CD14-positive monocyte (primary cell): Measurements from ENCODE around the gene TUBGCP5. TPM values are rescaled to one million over a fixed set of nuclear protein-coding genes. Genes with fewer than 3 reads are reported as not detected.

ENCODE experiments used
- DNase-seq, 3 donors: peaks; one replicate each; pipeline ENCODE4 v3.0.0-alpha.2; 2011 to 2022
- H2AFZ ChIP-seq: 2 replicates; pipeline ENCODE4 v1.6.0; 2012; ENCODE audit warnings: mild to moderate bottlenecking, low read depth, low read length, inconsistent platforms; ENCODE audit not compliant: insufficient read depth, poor library complexity, severe bottlenecking
- H3K27ac ChIP-seq, 2 donors: 1 replicate in 1 of 2; 2 replicates in 1 of 2; pipeline ENCODE4 v1.5.1; 2012 to 2013; ENCODE audit warnings: low read length in 2 of 2, control low read depth in 1 of 2, inconsistent platforms in 1 of 2, low read depth in 1 of 2, mild to moderate bottlenecking in 1 of 2
- H3K27me3 ChIP-seq, 2 donors: one replicate each; pipeline versions ENCODE4 v1.6.0 to v1.6.1; 2011 to 2013; ENCODE audit warnings: low read length in 2 of 2; ENCODE audit not compliant: control insufficient read depth in 2 of 2, insufficient read depth in 2 of 2
- H3K36me3 ChIP-seq, 2 donors: replicated peaks in 1 of 2; 1 replicate in 1 of 2; 2 replicates in 1 of 2; pipeline versions ENCODE4 v1.5.1 to v1.6.1; 2012 to 2013; ENCODE audit warnings: low read length in 2 of 2, control low read depth in 1 of 2, inconsistent platforms in 1 of 2, mild to moderate bottlenecking in 1 of 2; ENCODE audit not compliant: insufficient read depth in 2 of 2, control insufficient read depth in 1 of 2
- H3K4me1 ChIP-seq, 2 donors: 1 replicate in 1 of 2; 2 replicates in 1 of 2; pipeline versions ENCODE4 v1.5.1 to v1.6.1; 2012 to 2013; ENCODE audit warnings: low read length in 2 of 2, control low read depth in 1 of 2, inconsistent platforms in 1 of 2, mild to moderate bottlenecking in 1 of 2, moderate library complexity in 1 of 2; ENCODE audit not compliant: insufficient read depth in 2 of 2, control insufficient read depth in 1 of 2
- H3K4me2 ChIP-seq: replicated peaks from 2 replicates; pipeline ENCODE3; 2012; ENCODE audit warnings: low read length, moderate library complexity, mild to moderate bottlenecking; ENCODE audit not compliant: poor library complexity, severe bottlenecking; ENCODE audit errors: extremely low read depth
- H3K4me3 ChIP-seq, 3 experiments: fragments of 200-600 bp in 1 of 3; sonication (generic) in 1 of 3; replicated peaks in 1 of 3; 1 replicate in 2 of 3; 2 replicates in 1 of 3; pipeline ENCODE4 v1.5.1; 2011 to 2013; ENCODE audit warnings: low read length in 3 of 3, mild to moderate bottlenecking in 3 of 3, control low read depth in 2 of 3, low read depth in 2 of 3, inconsistent platforms in 1 of 3, moderate library complexity in 1 of 3
- H3K79me2 ChIP-seq: 2 replicates; pipeline ENCODE4 v1.6.0; 2012; ENCODE audit warnings: mild to moderate bottlenecking, control low read depth, inconsistent platforms, low read length, moderate library complexity; ENCODE audit not compliant: insufficient read depth
- H3K9ac ChIP-seq: 2 replicates; pipeline ENCODE4 v1.6.0; 2017; ENCODE audit warnings: low read length, mild to moderate bottlenecking; ENCODE audit not compliant: insufficient read depth, poor library complexity, severe bottlenecking
- H3K9me3 ChIP-seq, 2 donors: replicated peaks in 1 of 2; 1 replicate in 1 of 2; 2 replicates in 1 of 2; pipeline versions ENCODE4 v1.5.1 to v1.6.1; 2012 to 2013; ENCODE audit warnings: low read length in 2 of 2, control low read depth in 1 of 2; ENCODE audit not compliant: control insufficient read depth in 1 of 2, insufficient read depth in 1 of 2
- H4K20me1 ChIP-seq: 2 replicates; pipeline ENCODE4 v1.6.0; 2012; ENCODE audit warnings: mild to moderate bottlenecking, low read length, control low read depth, moderate library complexity; ENCODE audit not compliant: insufficient read depth
- H3K27ac Mint-ChIP-seq, 7 donors: one replicate each; pipeline ENCODE4 v1.8.0; 2020; ENCODE audit warnings: mild to moderate bottlenecking in 7 of 7, mixed read lengths in 7 of 7, moderate library complexity in 6 of 7, inconsistent platforms in 2 of 7
- H3K27me3 Mint-ChIP-seq, 3 donors: one replicate each; pipeline ENCODE4 v1.8.0; 2021 to 2022; ENCODE audit warnings: low read depth in 3 of 3, mild to moderate bottlenecking in 3 of 3, mixed read lengths in 3 of 3, moderate library complexity in 3 of 3, inconsistent platforms in 1 of 3
- H3K36me3 Mint-ChIP-seq, 2 donors: one replicate each; pipeline ENCODE4 v1.8.0; 2020; ENCODE audit warnings: mixed read lengths in 2 of 2, inconsistent platforms in 1 of 2, mild to moderate bottlenecking in 1 of 2
- H3K4me1 Mint-ChIP-seq: one replicate; pipeline ENCODE4 v1.8.0; 2020; ENCODE audit warnings: mild to moderate bottlenecking, mixed read lengths
- H3K4me3 Mint-ChIP-seq, 2 donors: one replicate each; pipeline ENCODE4 v1.8.0; 2020; ENCODE audit warnings: mild to moderate bottlenecking in 2 of 2, mixed read lengths in 2 of 2, moderate library complexity in 1 of 2
- H3K9me3 Mint-ChIP-seq, 7 donors: one replicate each; pipeline ENCODE4 v1.8.0; 2020 to 2022; ENCODE audit warnings: mixed read lengths in 7 of 7, mild to moderate bottlenecking in 6 of 7, moderate library complexity in 6 of 7, inconsistent platforms in 2 of 7
- WGBS: methylation state at CpG from one replicate; pipeline ENCODE4 v1.1.5; 2013; ENCODE audit warnings: missing lambda C conversion rate; ENCODE audit not compliant: insufficient coverage; 5-methylcytosine and 5-hydroxymethylcytosine counted together
- intact Hi-C, 2 donors: fragments of 100-400 bp; cut with micrococcal nuclease; formaldehyde crosslinking; loops; one replicate each; pipeline versions ENCODE4 v1.15.0 to v1.15.1; 2023
- polyA plus RNA-seq, 3 donors: library from polyadenylated mRNA; depleted of rRNA in 1 of 3; unstranded in 2 of 3; stranded (reverse) in 1 of 3; fragments of 300-500 nt in 2 of 3; fragments of >200 nt in 1 of 3; fragmentation: Illumina TruSeq in 2 of 3; gene quantifications; 1 replicate in 2 of 3; 2 replicates in 1 of 3; pipeline ENCODE4 v1.2.3, GENCODE V29; 2012 to 2021
- TF ChIP-seq, protein P1 (sequence below): fragments of 200-600 bp; IDR thresholded peaks from one replicate; pipeline ENCODE4 v1.8.0; 2022; ENCODE audit warnings: antibody characterized with exemption, mild to moderate bottlenecking

The TUBGCP5 gene
- polyA plus RNA-seq, 3 donors, result 1.4 to 5.8 (median 1.8) TPM

DNA sequence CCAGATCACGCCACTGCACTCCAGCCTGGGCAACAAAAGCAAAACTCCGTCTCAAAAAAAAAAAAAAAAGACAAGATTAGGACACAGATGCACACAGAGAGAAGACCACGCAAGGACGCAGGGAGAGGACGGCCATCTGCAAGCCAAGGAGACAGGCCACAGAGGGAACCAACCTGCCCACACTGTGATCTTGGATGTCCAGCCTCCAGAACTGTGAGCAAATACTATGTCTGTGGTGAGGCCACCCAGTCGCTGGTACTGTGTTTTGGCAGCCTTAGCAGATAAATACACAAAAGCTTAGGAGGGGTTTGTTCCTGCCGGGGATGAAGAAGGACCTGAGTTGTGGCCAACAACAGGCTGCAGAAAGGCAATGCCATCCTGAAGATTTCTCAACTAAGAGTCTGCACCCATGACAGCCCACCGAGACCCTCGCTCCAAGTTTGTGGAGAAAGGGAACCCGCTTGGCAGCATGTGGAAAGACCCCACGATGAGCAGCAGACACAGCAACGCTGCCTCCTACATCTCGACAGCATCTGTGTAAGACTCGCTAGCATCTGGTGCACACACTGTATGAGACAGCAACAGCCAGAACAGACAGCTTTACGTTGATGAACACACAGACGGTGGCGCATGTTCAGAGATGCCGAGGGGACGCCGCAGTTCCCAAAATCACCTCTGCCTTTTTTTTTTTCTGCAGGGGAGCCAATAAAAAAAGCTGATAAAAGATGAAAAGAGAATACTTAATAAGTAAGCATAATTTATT lies 72.9 kb downstream of the TUBGCP5 start:
- intact Hi-C loops, result no loop called here
- Mint-ChIP-seq H3K27me3 (no peaks in the 10 kb centered on the region), H3K4me1 (peaks cover 36% of the 10 kb centered on the region), H3K36me3 (peaks cover 16 to 38% of the 10 kb centered on the region in 2 donors), H3K4me3 (no peak overlapping the region), H3K9me3 (peaks cover 0 to 5% (median 0%) of the 10 kb centered on the region in 7 donors), H3K27ac (no peak overlapping the region)
- peaks cover 8 to 11% of the 10 kb centered on the region in 2 donors for H3K4me1 ChIP-seq
- peaks cover 89% of the 10 kb centered on the region for H3K79me2 ChIP-seq
- peaks cover 100% of the 10 kb centered on the region for H4K20me1 ChIP-seq
- TF ChIP-seq, protein P1, sequence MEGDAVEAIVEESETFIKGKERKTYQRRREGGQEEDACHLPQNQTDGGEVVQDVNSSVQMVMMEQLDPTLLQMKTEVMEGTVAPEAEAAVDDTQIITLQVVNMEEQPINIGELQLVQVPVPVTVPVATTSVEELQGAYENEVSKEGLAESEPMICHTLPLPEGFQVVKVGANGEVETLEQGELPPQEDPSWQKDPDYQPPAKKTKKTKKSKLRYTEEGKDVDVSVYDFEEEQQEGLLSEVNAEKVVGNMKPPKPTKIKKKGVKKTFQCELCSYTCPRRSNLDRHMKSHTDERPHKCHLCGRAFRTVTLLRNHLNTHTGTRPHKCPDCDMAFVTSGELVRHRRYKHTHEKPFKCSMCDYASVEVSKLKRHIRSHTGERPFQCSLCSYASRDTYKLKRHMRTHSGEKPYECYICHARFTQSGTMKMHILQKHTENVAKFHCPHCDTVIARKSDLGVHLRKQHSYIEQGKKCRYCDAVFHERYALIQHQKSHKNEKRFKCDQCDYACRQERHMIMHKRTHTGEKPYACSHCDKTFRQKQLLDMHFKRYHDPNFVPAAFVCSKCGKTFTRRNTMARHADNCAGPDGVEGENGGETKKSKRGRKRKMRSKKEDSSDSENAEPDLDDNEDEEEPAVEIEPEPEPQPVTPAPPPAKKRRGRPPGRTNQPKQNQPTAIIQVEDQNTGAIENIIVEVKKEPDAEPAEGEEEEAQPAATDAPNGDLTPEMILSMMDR, result no peak
- H3K9ac ChIP-seq, result no peak overlapping the region
- no peaks in the 10 kb centered on the region for H3K9me3 ChIP-seq
- H3K27me3 ChIP-seq, result no peaks in the 10 kb centered on the region
- no peak for DNase-seq
- no peak overlapping the region for H3K27ac ChIP-seq
- H3K36me3 ChIP-seq, result peaks cover 4 to 17% of the 10 kb centered on the region in 2 donors
- H3K4me3 ChIP-seq, result no peak overlapping the region
- no peak overlapping the region for H2AFZ ChIP-seq
- no peak overlapping the region for H3K4me2 ChIP-seq
- 99% methylated on average over 13 of the region's 20 CpGs for WGBS

DNA sequence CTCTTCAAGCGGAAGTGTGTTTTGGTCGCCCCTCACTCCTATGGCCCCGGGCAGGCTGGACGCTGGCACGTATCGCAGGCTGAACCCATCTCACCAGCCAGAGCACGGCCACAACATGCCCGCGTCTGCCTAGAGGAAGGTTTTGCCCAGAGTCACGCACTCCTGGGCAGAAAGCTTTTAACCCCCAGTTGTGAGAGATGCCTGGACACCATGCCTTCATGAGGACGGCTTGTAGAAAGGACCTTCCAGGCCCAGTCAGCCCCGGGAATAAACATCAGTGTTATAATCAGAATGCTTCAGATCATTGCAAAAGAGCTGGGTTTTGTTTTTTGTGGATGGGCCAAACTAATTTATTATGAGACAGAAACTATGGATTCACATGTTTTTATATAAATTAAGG lies 75.7 kb downstream of the TUBGCP5 start:
- H3K4me2 ChIP-seq, result no peak overlapping the region
- H3K9me3 Mint-ChIP-seq, result peaks cover 0 to 2% (median 0%) of the 10 kb centered on the region in 7 donors

More for the DNA sequence above, 75.7 kb downstream of the TUBGCP5 start:
- no peak for DNase-seq
- H4K20me1 ChIP-seq, result peaks cover 100% of the 10 kb centered on the region
- no peaks in the 10 kb centered on the region for H3K27me3 ChIP-seq
- H3K27ac Mint-ChIP-seq, result peak overlapping the region in 2 of 7 donors; percentile 10 to 38
- no peak overlapping the region for H3K27ac ChIP-seq
- no peak overlapping the region for H3K4me3 Mint-ChIP-seq
- H3K9ac ChIP-seq, result no peak overlapping the region
- H3K4me3 ChIP-seq, result no peak overlapping the region
- H3K79me2 ChIP-seq, result peaks cover 87% of the 10 kb centered on the region
- H3K4me1 Mint-ChIP-seq, result peaks cover 42% of the 10 kb centered on the region
- no peak overlapping the region for H2AFZ ChIP-seq
- 95% methylated on average over 12 of the region's 12 CpGs for WGBS
- TF ChIP-seq, protein P1, result no peak
- peaks cover 14 to 21% of the 10 kb centered on the region in 2 donors for H3K4me1 ChIP-seq
- peaks cover 4 to 16% of the 10 kb centered on the region in 2 donors for H3K36me3 ChIP-seq
- H3K36me3 Mint-ChIP-seq, result peaks cover 13 to 28% of the 10 kb centered on the region in 2 donors
- intact Hi-C loops, result no loop called here
- H3K9me3 ChIP-seq, result no peaks in the 10 kb centered on the region
- H3K27me3 Mint-ChIP-seq, result no peaks in the 10 kb centered on the region
